NCI-H226 (cell line): ENCODE data around the gene TEX36.
"Not testable (repeated sequence)": the region's sequence is repeated elsewhere in the genome, so short reads cannot be mapped to it uniquely, and the experiment has no call there.

Experiments used
- DNase-seq: peaks from one replicate; pipeline ENCODE4 v3.0.0-alpha.2; 2015

Gene TEX36

GRCh38 chr10:125683063-125683462 lies at the start of gene TEX36:
Gene TEX36, minus strand, starts transcription at chr10:125683163. Its CDS starts 174 bp downstream, at chr10:125682989.
- no peak for DNase-seq

GRCh38 chr10:125727436-125727835 lies 44.5 kb upstream of the TEX36 start:
- no peak for DNase-seq

GRCh38 chr10:125726914-125727313 lies 44.0 kb upstream of the TEX36 start:
- no peak for DNase-seq

GRCh38 chr10:125722811-125723210 lies 39.8 kb upstream of the TEX36 start:
- DNase-seq: no peak

- DNase-seq: no peak
These were observed 38.1 kb upstream of the TEX36 start for GRCh38 chr10:125721035-125721434.

GRCh38 chr10:125720002-125720382 lies 37.0 kb upstream of the TEX36 start:
- no peak for DNase-seq

- peak; percentile 78 for DNase-seq
These were observed 36.4 kb upstream of the TEX36 start, which contains the start of gene EDRF1 for GRCh38 chr10:125719173-125720001. Gene EDRF1, plus strand, starts transcription at chr10:125719709. Its CDS starts 99 bp downstream, at chr10:125719808.

GRCh38 chr10:125714728-125715127 lies 31.8 kb upstream of the TEX36 start:
- DNase-seq: not testable (repeated sequence)

- no peak for DNase-seq
These were observed 28.3 kb upstream of the TEX36 start for GRCh38 chr10:125711110-125711750.

GRCh38 chr10:125709553-125710474 lies 26.9 kb upstream of the TEX36 start:
- DNase-seq: no peak

GRCh38 chr10:125708971-125709503 lies 26.1 kb upstream of the TEX36 start:
- no peak for DNase-seq

GRCh38 chr10:125707541-125708468 lies 24.8 kb upstream of the TEX36 start:
- no peak for DNase-seq

- peak; percentile 1 for DNase-seq
These were observed 17.5 kb upstream of the TEX36 start for GRCh38 chr10:125700355-125700911.

- no peak for DNase-seq
These were observed 16.7 kb upstream of the TEX36 start for GRCh38 chr10:125699562-125700143.

GRCh38 chr10:125698481-125698998 lies 15.6 kb upstream of the TEX36 start:
- DNase-seq: no peak

GRCh38 chr10:125696884-125697283 lies 13.9 kb upstream of the TEX36 start:
- DNase-seq: not testable (repeated sequence)

- DNase-seq: peak; percentile 51
These were observed 11.9 kb upstream of the TEX36 start for GRCh38 chr10:125694883-125695282.

GRCh38 chr10:125693524-125693847 lies 10.5 kb upstream of the TEX36 start:
- no peak for DNase-seq

- DNase-seq: no peak
These were observed 9.9 kb upstream of the TEX36 start for GRCh38 chr10:125692601-125693523.

- DNase-seq: no peak
These were observed 9.2 kb upstream of the TEX36 start for GRCh38 chr10:125692196-125692595.
